Right atrium auricular region (tissue), 2 donors: ENCODE measurements around the gene ARHGEF17. TPM values are rescaled to one million over a fixed set of nuclear protein-coding genes. Genes with fewer than 3 reads are reported as not detected.

ENCODE experiments used
- DNase-seq: peaks from one replicate; pipeline ENCODE4 v3.0.0-alpha.2; 2019; ENCODE audit warnings: low spot score
- H3K27ac ChIP-seq, 2 donors: fragments of 200-600 bp; sonication (generic); 1 replicate in 1 of 2; 2 replicates in 1 of 2; pipeline ENCODE4 v1.5.1; 2016 to 2019
- H3K27me3 ChIP-seq, 2 donors: fragments of 200-600 bp; sonication (generic); one replicate each; pipeline versions ENCODE4 v1.5.1 to v1.6.0; 2017 to 2019
- H3K36me3 ChIP-seq: fragments of 200-600 bp; sonication (generic); one replicate; pipeline ENCODE4 v1.5.1; 2016
- H3K4me1 ChIP-seq, 2 donors: fragments of 200-600 bp; sonication (generic); one replicate each; pipeline versions ENCODE4 v1.5.1 to v1.6.0; 2017 to 2019
- H3K4me3 ChIP-seq, 2 donors: fragments of 200-600 bp; sonication (generic); 1 replicate in 1 of 2; 2 replicates in 1 of 2; pipeline ENCODE4 v1.5.1; 2017 to 2019; ENCODE audit warnings: mild to moderate bottlenecking in 1 of 2, moderate library complexity in 1 of 2
- H3K9me3 ChIP-seq, 2 donors: fragments of 200-600 bp; sonication (generic); one replicate each; pipeline ENCODE4 v1.5.1; 2019
- total RNA-seq, 2 donors: library from RNA; depleted of rRNA; stranded (reverse); fragments of >200 nt; gene quantifications; one replicate each; pipeline ENCODE4 v1.1.0, GENCODE V29; 2016
- TF ChIP-seq, protein P1 (sequence below), 2 donors: fragments of 200-600 bp; sonication (generic); IDR thresholded peaks; one replicate each; pipeline ENCODE4 v1.5.1; 2019; ENCODE audit warnings: antibody characterized with exemption in 2 of 2

Gene ARHGEF17
- total RNA-seq, 2 donors from 2014 or later: 41.6 to 59.9 TPM

DNA sequence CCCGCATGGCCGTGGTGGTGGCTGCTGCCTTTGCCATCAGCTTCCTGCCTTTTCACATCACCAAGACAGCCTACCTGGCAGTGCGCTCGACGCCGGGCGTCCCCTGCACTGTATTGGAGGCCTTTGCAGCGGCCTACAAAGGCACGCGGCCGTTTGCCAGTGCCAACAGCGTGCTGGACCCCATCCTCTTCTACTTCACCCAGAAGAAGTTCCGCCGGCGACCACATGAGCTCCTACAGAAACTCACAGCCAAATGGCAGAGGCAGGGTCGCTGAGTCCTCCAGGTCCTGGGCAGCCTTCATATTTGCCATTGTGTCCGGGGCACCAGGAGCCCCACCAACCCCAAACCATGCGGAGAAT is 10.9 kb upstream of the ARHGEF17 start:
- H3K27me3 ChIP-seq: no peaks in the 10 kb centered on the region
- H3K4me3 ChIP-seq: no peak overlapping the region
- TF ChIP-seq, protein P1, sequence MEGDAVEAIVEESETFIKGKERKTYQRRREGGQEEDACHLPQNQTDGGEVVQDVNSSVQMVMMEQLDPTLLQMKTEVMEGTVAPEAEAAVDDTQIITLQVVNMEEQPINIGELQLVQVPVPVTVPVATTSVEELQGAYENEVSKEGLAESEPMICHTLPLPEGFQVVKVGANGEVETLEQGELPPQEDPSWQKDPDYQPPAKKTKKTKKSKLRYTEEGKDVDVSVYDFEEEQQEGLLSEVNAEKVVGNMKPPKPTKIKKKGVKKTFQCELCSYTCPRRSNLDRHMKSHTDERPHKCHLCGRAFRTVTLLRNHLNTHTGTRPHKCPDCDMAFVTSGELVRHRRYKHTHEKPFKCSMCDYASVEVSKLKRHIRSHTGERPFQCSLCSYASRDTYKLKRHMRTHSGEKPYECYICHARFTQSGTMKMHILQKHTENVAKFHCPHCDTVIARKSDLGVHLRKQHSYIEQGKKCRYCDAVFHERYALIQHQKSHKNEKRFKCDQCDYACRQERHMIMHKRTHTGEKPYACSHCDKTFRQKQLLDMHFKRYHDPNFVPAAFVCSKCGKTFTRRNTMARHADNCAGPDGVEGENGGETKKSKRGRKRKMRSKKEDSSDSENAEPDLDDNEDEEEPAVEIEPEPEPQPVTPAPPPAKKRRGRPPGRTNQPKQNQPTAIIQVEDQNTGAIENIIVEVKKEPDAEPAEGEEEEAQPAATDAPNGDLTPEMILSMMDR (IDR thresholded peaks at IDR 0.05): no peak
- no peaks in the 10 kb centered on the region for H3K9me3 ChIP-seq
- no peak overlapping the region for H3K27ac ChIP-seq
- DNase-seq: no peak
- H3K36me3 ChIP-seq: no peaks in the 10 kb centered on the region
- H3K4me1 ChIP-seq: no peaks in the 10 kb centered on the region

GRCh38 chr11:73297702-73298101 is 10.4 kb upstream of the ARHGEF17 start:
- no peak for DNase-seq
- Histone ChIP-seq H3K27me3 (no peaks in the 10 kb centered on the region), H3K27ac (no peak overlapping the region), H3K36me3 (no peaks in the 10 kb centered on the region), H3K4me1 (no peaks in the 10 kb centered on the region), H3K9me3 (no peaks in the 10 kb centered on the region), H3K4me3 (no peak overlapping the region)
- TF ChIP-seq, protein P1 (IDR thresholded peaks at IDR 0.05): no peak

GRCh38 chr11:73298233-73298632 is 9.8 kb upstream of the ARHGEF17 start:
- no peak overlapping the region for H3K27ac ChIP-seq
- TF ChIP-seq, protein P1 (IDR thresholded peaks at IDR 0.05): no peak
- no peaks in the 10 kb centered on the region for H3K27me3 ChIP-seq
- H3K4me1 ChIP-seq: no peaks in the 10 kb centered on the region
- no peaks in the 10 kb centered on the region for H3K36me3 ChIP-seq
- no peak for DNase-seq
- no peaks in the 10 kb centered on the region for H3K9me3 ChIP-seq
- H3K4me3 ChIP-seq: no peak overlapping the region

DNA sequence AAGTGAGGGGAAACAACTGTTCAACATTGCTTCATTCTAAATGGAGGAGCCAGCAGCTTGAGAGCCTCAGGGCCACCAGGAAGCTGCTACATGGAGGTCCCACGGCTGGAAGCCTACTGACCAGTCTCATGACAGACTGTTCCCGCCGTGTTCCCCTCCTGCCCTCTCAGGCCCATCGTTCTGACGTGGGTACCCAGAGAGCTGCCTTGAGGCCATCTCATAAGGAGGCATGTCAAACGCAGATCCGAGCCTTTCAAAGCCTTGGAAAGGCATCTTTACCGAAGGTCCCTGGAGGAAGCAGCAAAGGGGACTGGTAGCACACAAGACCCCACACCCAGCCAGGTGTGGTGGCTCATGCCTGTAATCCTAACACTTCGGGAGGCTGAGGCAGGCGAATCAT is 8.3 kb upstream of the ARHGEF17 start:
- no peaks in the 10 kb centered on the region for H3K4me1 ChIP-seq
- no peak overlapping the region for H3K27ac ChIP-seq
- H3K9me3 ChIP-seq: no peaks in the 10 kb centered on the region
- H3K27me3 ChIP-seq: no peaks in the 10 kb centered on the region
- no peaks in the 10 kb centered on the region for H3K36me3 ChIP-seq
- DNase-seq: no peak
- TF ChIP-seq, protein P1 (IDR thresholded peaks at IDR 0.05): no peak
- H3K4me3 ChIP-seq: no peak overlapping the region

DNA sequence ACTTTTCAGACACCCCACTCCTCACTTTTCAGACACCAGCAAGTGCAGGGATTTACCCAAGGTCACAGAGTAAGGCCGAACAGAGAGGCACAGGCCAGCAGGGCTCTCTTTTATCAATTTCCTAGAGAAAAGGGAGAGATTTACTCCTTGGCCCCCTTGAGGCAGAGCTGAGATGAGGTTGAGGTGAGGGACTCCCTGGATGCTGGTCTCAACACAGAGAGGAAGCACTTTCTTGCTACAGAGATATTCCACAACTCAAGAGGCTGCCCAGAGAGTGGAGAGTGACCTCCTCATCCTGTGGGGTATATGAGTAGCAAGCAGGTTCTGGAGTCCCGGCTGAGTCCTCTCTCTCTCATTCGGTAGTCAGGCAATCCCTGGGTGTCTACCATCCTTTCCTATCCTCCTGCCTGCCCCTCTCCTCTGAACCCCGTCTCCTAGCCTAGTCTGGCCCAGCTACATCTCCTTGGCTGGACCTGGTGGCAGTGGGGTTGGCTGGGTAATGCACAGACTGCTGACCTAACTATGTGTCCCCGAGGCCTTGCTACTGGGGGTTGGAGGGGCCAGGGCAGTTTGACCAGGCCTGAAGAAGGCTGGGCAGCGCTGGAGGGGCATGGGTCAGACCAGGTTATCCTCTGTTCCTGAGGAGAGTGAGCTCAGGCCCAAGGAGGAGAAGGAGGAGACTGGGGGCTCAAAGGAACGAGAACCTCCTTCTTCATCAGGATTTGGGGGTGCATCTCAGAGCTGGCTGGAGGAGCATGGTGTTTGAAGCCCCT is 1.8 kb upstream of the ARHGEF17 start:
- TF ChIP-seq, protein P1 (IDR thresholded peaks at IDR 0.05): no peak
- H3K36me3 ChIP-seq: no peaks in the 10 kb centered on the region
- peak overlapping the region in 1 of 2 donors; percentile 95 for H3K27ac ChIP-seq
- peaks cover 0 to 26% of the 10 kb centered on the region in 2 donors for H3K4me1 ChIP-seq
- H3K9me3 ChIP-seq: no peaks in the 10 kb centered on the region
- H3K4me3 ChIP-seq: no peak overlapping the region
- no peak for DNase-seq
- H3K27me3 ChIP-seq: no peaks in the 10 kb centered on the region

DNA sequence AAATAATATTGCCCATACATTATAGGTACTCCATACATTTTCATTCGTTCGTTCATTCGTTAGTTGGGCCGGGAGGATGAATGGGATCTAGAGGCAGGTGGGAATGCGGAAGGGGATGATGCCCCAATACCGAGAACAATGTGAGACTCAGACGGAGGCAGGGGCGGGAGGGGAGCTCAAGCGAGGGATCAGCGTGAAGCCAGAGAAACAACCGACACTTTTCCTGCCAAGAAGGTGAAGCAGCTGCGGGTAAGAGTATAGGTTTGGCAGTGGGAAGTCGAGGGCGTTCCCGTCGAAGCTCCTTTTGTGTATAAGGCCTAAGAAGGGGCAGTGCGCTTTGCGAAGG is 1.1 kb upstream of the ARHGEF17 start:
- Histone ChIP-seq H3K27me3 (no peaks in the 10 kb centered on the region), H3K36me3 (peaks cover 5% of the 10 kb centered on the region), H3K4me1 (peaks cover 0 to 33% of the 10 kb centered on the region in 2 donors), H3K4me3 (peak overlapping the region; percentile 60 to 72), H3K9me3 (no peaks in the 10 kb centered on the region), H3K27ac (peak overlapping the region; percentile 95 to 98)
- TF ChIP-seq, protein P1 (IDR thresholded peaks at IDR 0.05): no peak
- DNase-seq: no peak
